HPDE6-E6E7 (cell line): Measurements from ENCODE around the gene PIH1D1.

ENCODE experiments used
- DNase-seq: peaks from one replicate; pipeline ENCODE4 v3.0.0; 2011; ENCODE audit warnings: missing footprints; ENCODE audit errors: extremely low spot score

PIH1D1 gene

GRCh38 chr19:49435670-49436069, 15.9 kb downstream of the PIH1D1 start:
- no peak for DNase-seq

GRCh38 chr19:49434907-49435583, 16.6 kb downstream of the PIH1D1 start:
- DNase-seq = no peak

GRCh38 chr19:49433240-49433901, 18.2 kb downstream of the PIH1D1 start:
- no peak for DNase-seq

GRCh38 chr19:49432141-49433073, 19.2 kb downstream of the PIH1D1 start:
- no peak for DNase-seq

GRCh38 chr19:49431330-49431749, 20.3 kb downstream of the PIH1D1 start:
- DNase-seq = no peak

GRCh38 chr19:49430678-49431329, 20.8 kb downstream of the PIH1D1 start:
- DNase-seq = no peak

- DNase-seq = no peak
These were observed 21.4 kb downstream of the PIH1D1 start for GRCh38 chr19:49430172-49430677.

- no peak for DNase-seq
These were observed 22.8 kb downstream of the PIH1D1 start for GRCh38 chr19:49428547-49429451.

GRCh38 chr19:49427855-49428546, 23.6 kb downstream of the PIH1D1 start:
- DNase-seq = no peak

GRCh38 chr19:49427339-49427738, 24.3 kb downstream of the PIH1D1 start:
- DNase-seq = no peak

GRCh38 chr19:49425922-49426592, 25.6 kb downstream of the PIH1D1 start:
- DNase-seq = no peak

- no peak for DNase-seq
These were observed 26.4 kb downstream of the PIH1D1 start, which contains the start of gene GFY for GRCh38 chr19:49425178-49425577. Gene GFY, plus strand, starts transcription at chr19:49425388. Its CDS starts 1,043 bp downstream, at chr19:49426431.

GRCh38 chr19:49423985-49424303, 27.7 kb downstream of the PIH1D1 start:
- no peak for DNase-seq

GRCh38 chr19:49423071-49423984, 28.3 kb downstream of the PIH1D1 start, which contains the start of gene PTH2:
Gene PTH2, minus strand, starts transcription at chr19:49423441. Its CDS starts 102 bp downstream, at chr19:49423339.
- DNase-seq = no peak

- DNase-seq = no peak
These were observed 29.1 kb downstream of the PIH1D1 start for GRCh38 chr19:49422407-49423070.

GRCh38 chr19:49421878-49422202, 29.8 kb downstream of the PIH1D1 start:
- no peak for DNase-seq

- DNase-seq = no peak
These were observed 30.4 kb downstream of the PIH1D1 start for GRCh38 chr19:49421039-49421877.
